Common myeloid progenitor, CD34-positive (primary cell): ENCODE results near the gene TBR1.

Experiments
- CTCF ChIA-PET: fragments of 350-600 bp; sonication (Branson Sonifier 250); formaldehyde crosslinking; loops from one replicate; lab custom pipeline; 2021; ENCODE audit warnings: antibody characterized with exemption; lab: Charles Lee
- POLR2A ChIA-PET: fragments of 350-600 bp; sonication (Branson Sonifier 250); formaldehyde crosslinking; loops from one replicate; lab custom pipeline; 2021; ENCODE audit warnings: antibody characterized with exemption; lab: Charles Lee
- DNase-seq, 3 donors: peaks; one replicate each; pipeline versions ENCODE4 v3.0.0 to v3.0.0-alpha.2; 2013
- H3K27ac ChIP-seq, 2 experiments: 1 replicate in 1 of 2; 2 replicates in 1 of 2; pipeline ENCODE4 v1.7.0; 2013; ENCODE audit warnings: inconsistent platforms in 2 of 2, low read length in 2 of 2, mild to moderate bottlenecking in 2 of 2, low read depth in 1 of 2, moderate library complexity in 1 of 2; ENCODE audit not compliant: severe bottlenecking in 2 of 2, insufficient read depth in 1 of 2, poor library complexity in 1 of 2
- H3K27me3 ChIP-seq, 5 experiments: replicated peaks in 2 of 5; 1 replicate in 3 of 5; 2 replicates in 2 of 5; pipeline versions ENCODE4 v1.6.1 to v1.7.0; 2013; ENCODE audit warnings: low read length in 4 of 5, mild to moderate bottlenecking in 2 of 5, moderate library complexity in 2 of 5, inconsistent platforms in 1 of 5; ENCODE audit not compliant: insufficient read depth in 5 of 5, control insufficient read depth in 4 of 5
- H3K36me3 ChIP-seq, 4 experiments: 1 replicate in 2 of 4; 2 replicates in 2 of 4; pipeline versions ENCODE4 v1.6.1 to v1.7.0; 2013; ENCODE audit warnings: low read length in 3 of 4, control low read depth in 1 of 4, mild to moderate bottlenecking in 1 of 4; ENCODE audit not compliant: control insufficient read depth in 4 of 4, insufficient read depth in 4 of 4
- H3K4me1 ChIP-seq, 4 experiments: 1 replicate in 3 of 4; 2 replicates in 1 of 4; pipeline versions ENCODE4 v1.6.1 to v1.7.1; 2013; ENCODE audit warnings: low read length in 3 of 4, mild to moderate bottlenecking in 3 of 4, control low read depth in 1 of 4, inconsistent platforms in 1 of 4, moderate library complexity in 1 of 4; ENCODE audit not compliant: control insufficient read depth in 4 of 4, insufficient read depth in 4 of 4; ENCODE audit errors: control extremely low read depth in 1 of 4
- H3K4me3 ChIP-seq, 7 experiments: 1 replicate in 4 of 7; 2 replicates in 3 of 7; pipeline versions ENCODE4 v1.5.1 to v1.7.0; 2013; ENCODE audit warnings: mild to moderate bottlenecking in 7 of 7, low read length in 6 of 7, moderate library complexity in 6 of 7, inconsistent platforms in 2 of 7, low read depth in 2 of 7, control low read depth in 1 of 7; ENCODE audit not compliant: insufficient read depth in 4 of 7, control insufficient read depth in 1 of 7; ENCODE audit errors: extremely low read depth in 1 of 7
- H3K9me3 ChIP-seq, 5 experiments: 1 replicate in 4 of 5; 2 replicates in 1 of 5; pipeline versions ENCODE4 v1.6.1 to v1.7.1; 2013; ENCODE audit warnings: low read length in 4 of 5, mild to moderate bottlenecking in 2 of 5, inconsistent platforms in 1 of 5, low read depth in 1 of 5, moderate library complexity in 1 of 5; ENCODE audit not compliant: control insufficient read depth in 4 of 5, insufficient read depth in 2 of 5; ENCODE audit errors: control extremely low read depth in 1 of 5
- WGBS: methylation state at CpG from one replicate; pipeline ENCODE4 v1.1.5; 2013; ENCODE audit not compliant: insufficient coverage; 5-methylcytosine and 5-hydroxymethylcytosine counted together

Gene TBR1

DNA sequence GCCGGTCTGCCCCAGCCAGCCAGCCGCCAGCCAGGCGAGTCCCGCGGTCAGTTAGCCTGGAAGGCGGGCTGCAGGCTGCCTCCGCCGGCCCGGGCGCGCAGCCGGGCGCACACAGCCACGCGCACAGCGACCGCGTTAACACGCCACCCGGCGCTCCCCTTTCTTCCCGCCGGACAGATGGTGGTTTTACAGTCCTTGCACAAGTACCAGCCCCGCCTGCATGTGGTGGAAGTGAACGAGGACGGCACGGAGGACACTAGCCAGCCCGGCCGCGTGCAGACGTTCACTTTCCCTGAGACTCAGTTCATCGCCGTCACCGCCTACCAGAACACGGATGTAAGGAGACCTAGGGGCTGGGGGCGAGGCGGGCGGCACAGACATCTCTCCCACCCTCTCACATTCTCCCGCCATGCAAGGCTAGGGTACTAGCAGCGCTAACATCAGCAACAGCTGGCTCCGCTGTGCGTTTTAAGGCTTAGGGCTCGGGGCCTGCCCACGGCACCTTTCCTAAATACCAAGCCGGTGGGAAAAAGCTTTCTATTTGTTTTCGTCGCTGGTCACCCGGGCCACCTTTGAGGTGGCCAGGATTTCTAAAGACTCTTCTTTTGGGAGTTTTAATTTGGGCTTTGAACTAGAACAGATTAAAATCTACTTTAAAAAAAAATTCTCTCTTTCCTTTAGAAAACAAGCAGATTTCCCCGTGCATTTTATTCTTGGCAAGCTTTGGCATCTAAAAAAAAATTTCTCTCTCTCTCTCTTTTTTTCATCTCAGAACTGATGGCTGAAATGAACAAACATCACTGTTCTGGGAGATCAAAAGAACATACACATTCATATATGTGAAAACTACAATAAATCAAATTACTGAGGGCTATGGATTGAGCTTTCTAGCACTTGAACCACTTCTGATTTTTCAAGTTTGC is 2.9 kb downstream of the TBR1 start:
- Histone ChIP-seq H3K4me3 (peak overlapping the region in 5 of 7 experiments; percentile 19 to 50 (median 36)), H3K4me1 (peaks cover 0 to 54% (median 48%) of the 10 kb centered on the region in 4 experiments), H3K27me3 (peaks cover 36 to 100% (median 75%) of the 10 kb centered on the region in 5 experiments), H3K9me3 (no peaks in the 10 kb centered on the region), H3K36me3 (no peaks in the 10 kb centered on the region), H3K27ac (no peak overlapping the region)
- DNase-seq: peak in 2 of 3 donors; percentile 44 to 60
- CTCF ChIA-PET: interaction anchor here (1.4 kb wide), 1 partner anchor 10 kb away, joined by 3 read pairs; no protein-coding TSS in a partner anchor
- POLR2A ChIA-PET: no interaction called here
- 1% methylated on average over 37 of the region's 49 CpGs for WGBS

- Histone ChIP-seq H3K9me3 (no peaks in the 10 kb centered on the region), H3K27me3 (peaks cover 38 to 100% (median 71%) of the 10 kb centered on the region in 5 experiments), H3K4me3 (no peak overlapping the region), H3K4me1 (peaks cover 0 to 47% (median 44%) of the 10 kb centered on the region in 4 experiments), H3K27ac (no peak overlapping the region), H3K36me3 (no peaks in the 10 kb centered on the region)
- WGBS: 20% methylated on average over 1 of the region's 3 CpGs
- ChIA-PET CTCF (interaction anchor here (1.4 kb wide), 1 partner anchor 9 kb away, joined by 3 read pairs; no protein-coding TSS in a partner anchor), POLR2A (no interaction called here)
- peak in 2 of 3 donors; percentile 21 to 26 for DNase-seq
Observed at GRCh38 chr2:161419638-161420190, 3.6 kb downstream of the TBR1 start.

GRCh38 chr2:161420406-161421074 is 4.4 kb downstream of the TBR1 start:
- DNase-seq: peak in 2 of 3 donors; percentile 33 to 60
- peaks cover 0 to 41% (median 36%) of the 10 kb centered on the region in 4 experiments for H3K4me1 ChIP-seq
- no peaks in the 10 kb centered on the region for H3K36me3 ChIP-seq
- no peaks in the 10 kb centered on the region for H3K9me3 ChIP-seq
- WGBS: 6% methylated on average over 5 of the region's 11 CpGs
- H3K27ac ChIP-seq: no peak overlapping the region
- peaks cover 41 to 100% (median 72%) of the 10 kb centered on the region in 5 experiments for H3K27me3 ChIP-seq
- ChIA-PET CTCF (no interaction called here), POLR2A (no interaction called here)
- no peak overlapping the region for H3K4me3 ChIP-seq

DNA sequence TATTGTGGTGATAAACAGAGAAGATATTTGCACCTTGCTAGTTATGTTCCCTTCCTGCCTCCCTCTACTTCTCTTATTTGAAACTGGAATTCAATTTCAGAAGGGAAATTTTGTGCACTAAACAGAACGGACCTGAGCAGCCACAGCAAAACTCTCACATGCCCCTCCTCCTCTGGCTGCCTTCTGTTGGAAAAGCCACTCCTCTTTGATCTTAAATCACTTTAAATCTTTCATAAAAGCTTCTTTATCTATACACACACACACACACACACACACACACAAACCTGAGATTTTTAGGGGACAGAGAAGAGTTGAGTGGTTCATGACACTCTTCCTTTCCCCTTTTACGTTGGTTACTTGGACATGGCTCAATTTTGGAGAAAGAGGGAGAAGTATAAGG is 5.6 kb downstream of the TBR1 start:
- Histone ChIP-seq H3K27me3 (peaks cover 46 to 100% (median 71%) of the 10 kb centered on the region in 5 experiments), H3K9me3 (peaks cover 0 to 3% (median 0%) of the 10 kb centered on the region in 5 experiments), H3K27ac (no peak overlapping the region), H3K4me3 (no peak overlapping the region), H3K36me3 (no peaks in the 10 kb centered on the region), H3K4me1 (peaks cover 0 to 31% (median 29%) of the 10 kb centered on the region in 4 experiments)
- POLR2A ChIA-PET: no interaction called here
- CTCF ChIA-PET: no interaction called here
- DNase-seq: peak in 1 of 3 donors; percentile 12
- no CpG with 5 or more reads among the region's 2 CpGs for WGBS

- CTCF ChIA-PET: no interaction called here
- H3K4me1 ChIP-seq: peaks cover 0 to 34% (median 32%) of the 10 kb centered on the region in 4 experiments
- peaks cover 46 to 100% (median 69%) of the 10 kb centered on the region in 5 experiments for H3K27me3 ChIP-seq
- peaks cover 0 to 4% (median 0%) of the 10 kb centered on the region in 5 experiments for H3K9me3 ChIP-seq
- H3K27ac ChIP-seq: no peak overlapping the region
- no peaks in the 10 kb centered on the region for H3K36me3 ChIP-seq
- peak in 2 of 3 donors; percentile 26 to 28 for DNase-seq
- POLR2A ChIA-PET: no interaction called here
- 3% methylated on average over 5 of the region's 11 CpGs for WGBS
- H3K4me3 ChIP-seq: peak overlapping the region in 3 of 7 experiments; percentile 11 to 56 (median 44)
Observed at GRCh38 chr2:161422816-161423403, 6.8 kb downstream of the TBR1 start.

GRCh38 chr2:161423421-161424393 is 7.6 kb downstream of the TBR1 start:
- WGBS: 4% methylated on average over 111 of the region's 125 CpGs
- CTCF ChIA-PET: no interaction called here
- Histone ChIP-seq H3K36me3 (no peaks in the 10 kb centered on the region), H3K4me1 (peaks cover 0 to 29% (median 28%) of the 10 kb centered on the region in 4 experiments), H3K9me3 (peaks cover 0 to 4% (median 0%) of the 10 kb centered on the region in 5 experiments), H3K27me3 (peaks cover 53 to 100% (median 68%) of the 10 kb centered on the region in 5 experiments), H3K27ac (no peak overlapping the region), H3K4me3 (peak overlapping the region in 4 of 7 experiments; percentile 11 to 56 (median 42))
- peak in 2 of 3 donors; percentile 27 to 48 for DNase-seq
- POLR2A ChIA-PET: no interaction called here
